Motor neuron (in vitro differentiated cells): ENCODE measurements around the gene CXADR. TPM values are rescaled to one million over a fixed set of nuclear protein-coding genes. Genes with fewer than 3 reads are reported as not detected.

Source experiments
- ATAC-seq, 8 experiments: fragments of 200-7000 bp; cut with Tn5 transposase; replicated peaks in 6 of 8; 2 replicates each; pipeline ENCODE4 v1.8.0; 2021; ENCODE audit warnings: mild to moderate bottlenecking in 8 of 8, moderate library complexity in 8 of 8
- H3K27ac ChIP-seq, 2 donors: fragments of 250-450 bp; sonication (Bioruptor Pico); 2 replicates each; pipeline ENCODE4 v1.9.0; 2021; ENCODE audit warnings: antibody characterized with exemption in 2 of 2, mild to moderate bottlenecking in 2 of 2, moderate library complexity in 1 of 2
- H3K4me1 ChIP-seq, 2 donors: fragments of 250-450 bp; sonication (Bioruptor Pico); replicated peaks in 1 of 2; 2 replicates each; pipeline ENCODE4 v1.6.1; 2021; ENCODE audit warnings: antibody characterized with exemption in 2 of 2, mild to moderate bottlenecking in 2 of 2, moderate library complexity in 1 of 2
- H3K4me3 ChIP-seq, 5 donors: fragments of 250-450 bp; sonication (Bioruptor Pico); 2 replicates each; pipeline ENCODE4 v1.9.0; 2021; ENCODE audit warnings: antibody characterized with exemption in 5 of 5, mild to moderate bottlenecking in 5 of 5, moderate library complexity in 4 of 5
- WGBS, 10 experiments: fragments of 450-650 bp; shearing (Covaris generic); methylation state at CpG; one replicate each; pipeline ENCODE4 v1.0.0; 2022; 5-methylcytosine and 5-hydroxymethylcytosine counted together
- in situ Hi-C, 9 experiments: fragments of 400-800 bp; cut with MboI; loops; one replicate each; pipeline ENCODE4 v1.15.0; 2021; ENCODE audit warnings: low sequenced_read_pairs in 9 of 9, low pct_unique_long_range_greater_than_20kb in 2 of 9; ENCODE audit not compliant: unreplicated experiment in 9 of 9
- total RNA-seq, 8 experiments: library from RNA; unstranded; fragments of 300-600 nt; gene quantifications; 2 replicates each; pipeline versions ENCODE4 v1.2.3 to v1.2.4, GENCODE V29; 2022

CXADR gene
- total RNA-seq, 8 experiments from 2014 or later = 7.9 to 81.1 (median 63.1) TPM

DNA sequence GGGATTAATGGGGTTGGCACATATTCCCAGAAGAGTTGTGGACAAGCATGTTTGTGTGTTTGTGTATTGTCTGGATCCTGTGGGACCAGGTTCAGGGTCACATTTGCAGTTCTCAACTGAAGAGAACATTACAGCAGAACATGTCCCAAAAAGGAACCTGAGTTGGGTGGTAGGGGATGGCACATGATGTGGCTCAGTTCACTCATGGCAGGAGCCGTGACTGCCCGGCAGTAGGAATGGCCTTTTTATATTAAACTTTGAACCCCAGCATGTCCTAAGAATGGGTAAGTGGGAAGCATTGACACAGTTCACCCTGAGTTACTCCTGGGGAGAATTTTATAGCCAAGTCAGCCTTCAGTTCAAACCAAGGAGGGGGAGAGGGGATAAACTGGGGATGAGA is 41.3 kb downstream of the CXADR start:
- Histone ChIP-seq H3K4me3 (no peak overlapping the region), H3K4me1 (peaks cover 8 to 17% of the 10 kb centered on the region in 2 donors), H3K27ac (no peak overlapping the region)
- ATAC-seq = no peak
- in situ Hi-C loops = loop anchor here in 2 of 9 experiments (25.0 kb wide), 2 partner anchors 92 to 167 kb away; no protein-coding TSS in a partner anchor
- 31 to 100% (median 68%) methylated on average over 2 of the region's 2 CpGs; no CpG with 5 or more reads in 6 of the 10 experiments for WGBS, 10 experiments

DNA sequence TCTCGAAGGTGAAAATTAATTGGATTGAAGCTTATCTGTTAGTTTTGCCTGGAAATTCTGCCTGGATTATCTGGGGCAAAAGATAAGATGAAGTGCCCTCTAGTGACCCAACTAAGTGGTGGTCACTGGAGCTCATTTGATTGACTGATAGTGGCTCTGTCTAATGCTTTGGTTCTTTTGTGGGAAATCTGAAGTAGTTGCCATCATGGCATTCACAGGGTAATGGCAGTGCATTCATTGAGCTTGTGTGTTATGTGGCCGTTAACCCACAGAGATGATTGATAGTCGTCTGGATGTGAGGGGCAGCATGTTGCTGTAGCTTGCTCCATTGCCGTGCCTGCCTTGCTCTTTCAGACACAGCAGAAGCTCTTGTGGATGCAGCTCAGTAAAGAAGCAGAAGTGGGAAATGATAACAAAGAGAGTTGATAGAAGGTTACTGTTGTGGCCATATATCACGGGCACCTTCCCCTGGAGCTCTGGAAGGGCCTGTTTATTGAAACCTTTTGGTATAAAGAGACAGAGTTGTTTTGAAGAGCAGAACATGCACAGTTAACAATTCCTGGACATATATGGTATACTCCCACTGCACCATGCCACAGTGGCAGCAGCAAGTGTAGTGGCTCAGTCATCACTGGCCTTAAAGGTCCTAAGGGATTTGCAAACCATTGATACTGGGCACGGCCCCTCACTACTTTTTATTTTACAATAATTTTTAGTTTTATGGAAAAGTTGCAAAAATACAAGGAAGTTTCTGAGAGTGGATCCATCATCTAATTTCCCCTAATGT is 42.0 kb downstream of the CXADR start:
- H3K4me1 ChIP-seq = peaks cover 8 to 17% of the 10 kb centered on the region in 2 donors
- 21 to 100% (median 75%) methylated on average over 1 to 5 of the region's 6 CpGs; no CpG with 5 or more reads in 1 of the 10 experiments for WGBS, 10 experiments
- H3K27ac ChIP-seq = peak overlapping the region in 1 of 2 donors; percentile 44
- in situ Hi-C loops = loop anchor here in 2 of 9 experiments (25.0 kb wide), 2 partner anchors 93 to 168 kb away; no protein-coding TSS in a partner anchor
- peak; percentile 51 to 91 (median 82) for ATAC-seq
- no peak overlapping the region for H3K4me3 ChIP-seq

DNA sequence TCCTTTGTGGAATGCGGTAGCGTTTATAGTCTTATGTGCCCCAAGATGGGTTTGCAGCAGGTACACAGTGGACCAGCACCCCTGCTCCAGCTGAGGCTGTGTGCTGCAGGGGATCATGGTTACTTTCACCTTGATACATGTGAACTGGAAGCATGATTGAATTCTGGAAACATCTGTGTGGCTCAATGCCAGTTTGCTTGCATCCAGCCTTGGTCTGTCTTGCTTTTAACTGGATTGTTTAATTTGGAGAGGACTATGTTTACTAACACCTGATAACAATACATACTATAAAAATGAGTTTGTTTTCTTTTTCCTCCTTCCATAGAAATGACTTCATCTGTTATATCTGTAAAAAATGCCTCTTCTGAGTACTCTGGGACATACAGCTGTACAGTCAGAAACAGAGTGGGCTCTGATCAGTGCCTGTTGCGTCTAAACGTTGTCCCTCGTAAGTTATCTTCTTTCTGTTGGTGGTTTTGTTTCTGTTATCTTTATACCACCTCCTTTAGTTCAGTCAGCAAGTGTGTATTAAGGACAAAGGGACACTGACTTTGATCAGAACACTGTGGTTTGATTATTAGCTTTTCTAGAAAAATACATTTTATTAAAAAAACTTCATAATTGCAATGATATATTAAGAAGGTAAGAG is 47.7 kb downstream of the CXADR start:
- no peak for ATAC-seq
- Histone ChIP-seq H3K27ac (no peak overlapping the region), H3K4me1 (no peaks in the 10 kb centered on the region), H3K4me3 (no peak overlapping the region)
- WGBS, 10 experiments = 66 to 100% (median 94%) methylated on average over 2 to 5 of the region's 5 CpGs; no CpG with 5 or more reads in 1 of the 10 experiments
- in situ Hi-C loops = loop anchor here in 2 of 9 experiments (25.0 kb wide), 2 partner anchors 98 to 173 kb away; no protein-coding TSS in a partner anchor

DNA sequence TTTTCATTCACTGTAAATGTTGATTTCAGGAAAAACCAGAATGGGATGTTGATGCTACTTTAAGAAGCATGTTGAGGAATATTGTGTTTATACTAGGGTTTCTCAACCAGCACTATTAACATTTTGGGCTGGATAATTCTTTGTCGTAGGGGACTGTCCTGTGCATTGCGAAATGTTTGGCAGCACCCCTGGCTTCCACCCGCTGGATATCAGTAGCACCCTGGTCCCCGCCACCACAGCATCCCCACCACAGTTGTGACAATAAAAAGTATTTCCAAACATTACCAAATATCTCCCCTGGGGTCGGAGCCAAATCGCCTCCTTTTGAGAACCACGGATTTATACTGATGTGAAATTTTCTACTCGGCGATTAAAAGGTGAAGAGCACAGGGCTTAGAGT is 57.9 kb downstream of the CXADR start:
- WGBS, 10 experiments = 20 to 100% (median 84%) methylated on average over 1 to 9 of the region's 9 CpGs
- in situ Hi-C loops = loop anchor here in 2 of 9 experiments (10.0 to 25.0 kb wide), 3 partner anchors 108 to 183 kb away; no protein-coding TSS in a partner anchor
- H3K4me3 ChIP-seq = no peak overlapping the region
- H3K4me1 ChIP-seq = no peaks in the 10 kb centered on the region
- no peak for ATAC-seq
- H3K27ac ChIP-seq = no peak overlapping the region

DNA sequence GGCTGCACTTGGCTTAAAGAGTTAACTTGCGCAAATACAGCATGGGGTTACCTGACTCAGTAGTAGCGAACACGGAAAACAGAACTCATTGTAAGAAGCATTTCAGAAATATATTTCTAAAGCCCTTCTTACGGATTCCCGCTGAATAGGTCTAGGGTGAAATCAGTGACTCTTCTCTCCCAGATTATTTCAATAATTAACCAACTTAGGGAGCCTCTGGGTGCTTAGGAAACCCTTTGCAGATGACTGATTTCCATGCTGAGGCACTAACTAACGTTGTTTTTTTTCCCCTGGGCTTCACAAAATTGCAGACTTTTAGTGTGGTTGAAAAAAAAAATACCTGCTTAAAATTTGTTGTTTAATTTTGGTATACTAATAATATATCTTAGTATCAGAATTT is 59.6 kb downstream of the CXADR start:
- Histone ChIP-seq H3K4me3 (no peak overlapping the region), H3K4me1 (no peaks in the 10 kb centered on the region), H3K27ac (no peak overlapping the region)
- 67 to 100% (median 86%) methylated on average over 1 to 6 of the region's 6 CpGs for WGBS, 10 experiments
- in situ Hi-C loops = loop anchor here in 2 of 9 experiments (10.0 to 25.0 kb wide), 3 partner anchors 110 to 185 kb away; no protein-coding TSS in a partner anchor
- ATAC-seq = no peak

DNA sequence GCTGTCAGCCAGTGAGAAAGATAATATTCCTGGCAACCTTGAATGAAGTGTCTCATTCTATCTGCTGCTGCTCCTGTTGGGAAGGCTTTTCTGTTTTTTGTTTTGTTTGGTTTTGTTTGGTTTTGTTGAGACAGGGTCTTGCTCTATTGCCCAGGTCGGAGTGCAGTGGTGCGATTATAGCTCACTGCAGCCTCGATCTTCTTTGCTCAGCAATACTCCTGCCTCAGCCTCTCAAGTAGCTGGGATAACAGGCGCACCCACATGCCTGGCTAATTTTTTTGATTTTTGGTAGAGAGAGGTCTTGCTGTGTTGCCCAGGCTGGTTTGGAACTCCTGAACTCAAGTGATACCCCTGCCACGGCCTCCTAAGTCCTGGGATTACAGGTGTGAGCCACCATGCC is 62.2 kb downstream of the CXADR start:
- in situ Hi-C loops = loop anchor here in 2 of 9 experiments (10.0 to 25.0 kb wide), 2 partner anchors 170 to 188 kb away; no protein-coding TSS in a partner anchor
- H3K27ac ChIP-seq = no peak overlapping the region
- H3K4me1 ChIP-seq = no peaks in the 10 kb centered on the region
- 17 to 100% (median 100%) methylated on average over 1 to 5 of the region's 5 CpGs; no CpG with 5 or more reads in 3 of the 10 experiments for WGBS, 10 experiments
- ATAC-seq = no peak
- no peak overlapping the region for H3K4me3 ChIP-seq

DNA sequence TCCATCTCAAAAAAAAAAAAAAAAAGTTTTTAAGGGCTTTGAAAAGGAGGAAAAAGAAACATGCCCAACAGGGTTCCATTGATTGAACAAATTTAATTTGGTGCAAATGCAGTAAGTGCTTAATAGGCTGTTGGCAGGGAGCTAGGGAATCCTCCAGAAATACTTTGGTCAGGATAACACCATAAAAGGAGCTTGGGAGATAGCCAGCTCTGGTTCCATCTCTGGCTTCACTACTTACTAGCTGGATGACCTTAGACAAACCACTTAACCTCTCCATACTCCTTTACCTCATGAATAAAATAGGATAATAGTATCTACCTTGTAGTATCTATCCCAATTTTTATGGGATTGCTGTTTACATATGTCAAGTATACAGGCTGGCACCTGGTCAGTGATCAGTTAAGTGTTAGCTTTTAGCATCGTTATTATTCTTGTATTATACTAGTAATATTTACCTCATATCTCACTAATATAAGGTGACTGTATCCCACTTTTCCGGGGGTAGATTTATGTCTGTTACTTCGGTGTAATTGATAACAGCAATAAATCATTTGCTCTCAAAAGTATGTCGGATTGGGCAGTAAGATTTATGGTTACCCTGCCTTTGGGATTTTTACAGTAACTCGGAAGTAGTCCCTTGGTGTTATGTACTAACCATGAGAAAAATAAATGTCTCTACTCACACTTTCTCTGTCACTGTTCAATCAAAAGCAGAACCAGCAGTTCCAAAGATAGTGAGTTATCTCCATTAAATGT is 63.4 kb downstream of the CXADR start:
- Histone ChIP-seq H3K4me1 (no peaks in the 10 kb centered on the region), H3K4me3 (no peak overlapping the region), H3K27ac (no peak overlapping the region)
- 0 to 95% (median 62%) methylated on average over 1 to 5 of the region's 5 CpGs for WGBS, 10 experiments
- in situ Hi-C loops = loop anchor here in 2 of 9 experiments (10.0 to 25.0 kb wide), 2 partner anchors 171 to 189 kb away; no protein-coding TSS in a partner anchor
- no peak for ATAC-seq

DNA sequence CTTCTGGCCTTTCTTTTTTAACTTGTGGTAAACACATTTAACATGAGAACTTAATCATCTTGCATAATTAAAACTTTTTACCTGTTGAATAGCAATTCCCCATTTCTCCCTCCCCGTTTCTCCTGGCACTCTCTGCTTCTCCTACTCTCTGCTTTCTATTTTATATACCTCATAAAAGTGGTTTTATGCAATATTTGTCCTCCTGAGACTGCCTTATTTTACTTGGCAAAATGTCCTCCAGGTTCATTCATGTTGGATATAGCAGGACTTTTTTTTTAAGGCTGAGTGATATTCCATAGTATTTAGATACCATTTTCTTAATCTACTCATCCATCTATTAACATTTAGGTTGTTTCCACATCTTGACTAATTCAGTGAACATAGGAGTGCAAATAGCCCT is 64.9 kb downstream of the CXADR start:
- no peak overlapping the region for H3K27ac ChIP-seq
- no peak overlapping the region for H3K4me3 ChIP-seq
- no peaks in the 10 kb centered on the region for H3K4me1 ChIP-seq
- in situ Hi-C loops = loop anchor here in 2 of 9 experiments (10.0 to 25.0 kb wide), 2 partner anchors 173 to 190 kb away; no protein-coding TSS in a partner anchor
- ATAC-seq = no peak
- 0 to 100% (median 92%) methylated on average over 1 of the region's 1 CpG; no CpG with 5 or more reads in 1 of the 10 experiments for WGBS, 10 experiments

DNA sequence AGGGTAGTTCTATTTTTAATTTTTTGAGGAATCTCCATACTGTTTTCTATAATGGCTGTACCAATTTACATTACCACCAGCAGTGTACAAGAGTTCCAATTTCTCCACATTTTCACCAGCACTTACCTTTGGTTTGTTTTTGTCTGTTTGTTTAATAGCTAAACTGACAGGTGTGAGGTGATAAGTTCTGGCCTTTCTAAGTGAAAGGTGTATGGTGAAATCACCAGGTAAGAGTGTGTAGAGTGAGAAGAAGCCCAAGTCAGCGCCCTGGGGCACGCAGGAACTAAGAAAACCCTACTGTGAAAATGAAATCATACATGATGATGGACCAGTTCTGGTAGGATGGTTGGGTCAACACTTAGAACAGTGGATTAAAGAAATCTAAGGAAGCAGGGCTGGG is 65.3 kb downstream of the CXADR start:
- WGBS, 10 experiments = 60 to 100% (median 95%) methylated on average over 1 to 2 of the region's 2 CpGs; no CpG with 5 or more reads in 5 of the 10 experiments

DNA sequence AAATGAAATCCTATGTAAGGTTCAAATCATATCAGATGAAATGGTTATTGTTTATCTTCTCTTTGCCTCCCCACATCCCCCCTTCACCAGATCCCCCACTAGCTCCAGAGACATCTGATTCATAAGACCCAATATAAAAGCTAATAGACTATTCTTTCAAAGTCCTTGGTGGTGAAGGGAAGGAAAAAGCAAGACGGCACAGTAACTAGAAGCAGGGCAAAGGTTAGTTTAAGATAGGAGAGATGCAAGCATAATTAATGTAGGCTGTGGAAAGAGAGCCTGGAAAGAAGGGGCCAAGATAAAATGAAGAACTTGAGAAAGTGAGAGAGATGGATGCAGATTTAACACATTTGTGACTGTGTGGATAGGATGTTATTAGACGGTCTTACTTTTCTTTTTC is 66.0 kb downstream of the CXADR start:
- in situ Hi-C loops = loop anchor here in 2 of 9 experiments (10.0 to 25.0 kb wide), 2 partner anchors 174 to 192 kb away; no protein-coding TSS in a partner anchor
- WGBS, 10 experiments = 20 to 100% (median 86%) methylated on average over 1 to 2 of the region's 2 CpGs; no CpG with 5 or more reads in 1 of the 10 experiments
- no peak for ATAC-seq
- Histone ChIP-seq H3K4me1 (no peaks in the 10 kb centered on the region), H3K27ac (no peak overlapping the region), H3K4me3 (no peak overlapping the region)

More for the DNA sequence above, 65.3 kb downstream of the CXADR start:
- no peak for ATAC-seq
- no peak overlapping the region for H3K27ac ChIP-seq
- in situ Hi-C loops = loop anchor here in 2 of 9 experiments (10.0 to 25.0 kb wide), 2 partner anchors 173 to 191 kb away; no protein-coding TSS in a partner anchor
- H3K4me3 ChIP-seq = no peak overlapping the region
- no peaks in the 10 kb centered on the region for H3K4me1 ChIP-seq

DNA sequence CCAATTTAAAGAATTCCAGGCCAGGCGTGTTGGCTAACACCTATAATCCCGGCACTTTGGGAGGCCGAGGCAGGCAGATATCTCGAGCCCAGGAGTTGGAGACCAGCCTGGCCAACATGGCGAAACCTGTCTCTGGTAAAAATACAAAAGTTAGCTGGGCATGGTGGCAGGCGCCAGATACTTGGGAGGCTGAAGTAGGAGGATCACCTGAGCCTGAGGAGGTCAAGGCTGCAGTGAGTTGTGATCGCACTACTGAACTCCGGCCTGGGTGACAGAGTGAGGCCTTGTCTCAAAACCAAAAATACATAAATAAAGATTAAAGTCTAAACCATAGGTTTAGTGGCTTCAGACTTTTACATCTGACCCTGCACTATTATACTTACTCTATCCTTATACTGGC is 67.5 kb downstream of the CXADR start:
- no peak for ATAC-seq
- WGBS, 10 experiments = 54 to 100% (median 92%) methylated on average over 1 to 7 of the region's 8 CpGs; no CpG with 5 or more reads in 1 of the 10 experiments
- Histone ChIP-seq H3K4me1 (no peaks in the 10 kb centered on the region), H3K4me3 (no peak overlapping the region), H3K27ac (no peak overlapping the region)
- in situ Hi-C loops = loop anchor here in 1 of 9 experiments (25.0 kb wide), 1 partner anchor 193 kb away; no protein-coding TSS in a partner anchor

DNA sequence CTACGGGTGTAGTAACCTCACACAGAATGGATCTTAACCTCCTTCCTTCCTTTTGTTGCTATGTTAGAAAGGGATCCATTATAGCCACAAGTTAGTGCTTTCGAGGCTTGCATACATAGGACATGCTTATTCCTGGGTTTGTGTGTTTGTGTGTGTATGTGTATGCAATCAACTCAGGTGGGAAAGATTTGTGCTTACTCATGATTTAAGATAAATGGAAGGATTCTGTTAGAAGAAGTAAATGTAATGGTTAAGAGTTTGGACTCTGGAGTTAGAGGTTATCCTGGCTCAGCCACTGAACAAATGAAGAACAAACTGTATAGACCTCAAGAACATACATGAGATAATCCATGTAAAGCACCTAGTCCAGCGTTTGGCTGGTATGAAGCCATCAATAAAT is 71.1 kb downstream of the CXADR start:
- in situ Hi-C loops = loop anchor here in 1 of 9 experiments (25.0 kb wide), 1 partner anchor 197 kb away; no protein-coding TSS in a partner anchor
- WGBS, 10 experiments = 20 to 100% (median 79%) methylated on average over 1 to 3 of the region's 3 CpGs; no CpG with 5 or more reads in 2 of the 10 experiments
- Histone ChIP-seq H3K27ac (no peak overlapping the region), H3K4me1 (no peaks in the 10 kb centered on the region), H3K4me3 (no peak overlapping the region)
- ATAC-seq = no peak
